Activated CD4-positive, CD25-positive, alpha-beta regulatory T cell (primary cell): ENCODE results near the gene P2RY2.
"Not testable (repeated sequence)": the region's sequence is repeated elsewhere in the genome, so short reads cannot be mapped to it uniquely, and the experiment has no call there.

Experiments used
- DNase-seq, 4 experiments: peaks; one replicate each; lab custom pipeline; 2025; lab: John Stamatoyannopoulos, UW

P2RY2 gene

DNA sequence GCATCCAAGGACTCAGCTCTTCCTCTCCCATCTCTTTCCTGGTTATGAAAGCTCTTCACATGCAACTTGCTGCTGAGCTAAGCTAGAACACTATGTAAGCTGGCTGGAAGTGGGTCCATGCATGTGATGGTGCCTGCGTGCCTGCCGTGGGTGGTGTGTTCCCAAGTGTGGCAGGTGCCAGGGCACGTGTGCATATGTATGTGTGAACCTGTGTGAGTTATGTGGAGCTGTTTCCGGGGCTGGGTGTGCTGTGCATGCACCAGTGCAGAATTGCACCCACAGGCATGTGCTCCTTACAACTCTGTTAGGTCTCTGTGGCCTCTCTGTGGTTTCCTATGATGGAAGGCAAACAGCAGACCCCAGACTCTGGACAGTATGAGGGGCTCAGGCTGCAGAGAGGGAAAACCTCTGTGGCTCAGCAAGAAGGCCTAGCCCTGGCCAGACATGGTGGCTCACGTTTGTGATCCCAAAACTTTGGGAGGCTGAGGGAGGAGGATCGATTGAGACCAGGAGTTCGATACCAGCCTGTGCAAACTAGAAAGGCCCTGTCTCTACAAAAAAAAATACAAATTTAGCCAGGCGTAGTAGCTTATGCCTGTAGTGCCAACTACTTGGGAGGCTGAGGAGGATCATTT, 49.9 kb downstream of the P2RY2 start:
- DNase-seq: no peak

DNA sequence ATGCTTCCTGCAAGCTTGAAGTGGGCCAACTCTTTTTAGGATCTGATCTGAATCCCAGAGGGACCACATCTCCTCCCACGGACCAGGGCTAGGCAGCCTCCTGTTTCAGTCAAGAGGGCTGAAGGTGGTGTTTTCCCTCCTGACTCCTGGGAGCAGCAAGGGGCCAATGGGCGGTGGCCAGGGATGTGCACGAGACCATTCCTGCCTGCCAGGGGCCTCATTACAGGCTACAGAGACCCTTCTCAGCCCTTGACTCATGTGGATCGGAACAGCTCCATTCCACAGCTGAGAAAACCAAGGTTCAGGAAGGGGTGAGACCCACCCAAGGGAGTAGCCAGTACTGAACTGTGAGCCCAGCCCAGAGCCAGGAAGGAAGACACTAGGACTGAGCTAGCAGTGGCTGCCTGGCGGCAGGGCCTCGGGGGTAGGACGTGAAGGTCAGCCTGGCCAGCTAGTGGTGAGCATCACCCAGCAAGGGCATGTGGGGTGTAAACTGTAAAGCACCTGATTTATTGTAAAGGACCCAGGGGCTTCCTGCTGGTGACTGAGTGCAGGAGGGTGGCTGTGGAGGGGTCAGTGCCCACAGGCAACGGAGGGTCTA, 50.7 kb downstream of the P2RY2 start:
- DNase-seq: no peak

DNA sequence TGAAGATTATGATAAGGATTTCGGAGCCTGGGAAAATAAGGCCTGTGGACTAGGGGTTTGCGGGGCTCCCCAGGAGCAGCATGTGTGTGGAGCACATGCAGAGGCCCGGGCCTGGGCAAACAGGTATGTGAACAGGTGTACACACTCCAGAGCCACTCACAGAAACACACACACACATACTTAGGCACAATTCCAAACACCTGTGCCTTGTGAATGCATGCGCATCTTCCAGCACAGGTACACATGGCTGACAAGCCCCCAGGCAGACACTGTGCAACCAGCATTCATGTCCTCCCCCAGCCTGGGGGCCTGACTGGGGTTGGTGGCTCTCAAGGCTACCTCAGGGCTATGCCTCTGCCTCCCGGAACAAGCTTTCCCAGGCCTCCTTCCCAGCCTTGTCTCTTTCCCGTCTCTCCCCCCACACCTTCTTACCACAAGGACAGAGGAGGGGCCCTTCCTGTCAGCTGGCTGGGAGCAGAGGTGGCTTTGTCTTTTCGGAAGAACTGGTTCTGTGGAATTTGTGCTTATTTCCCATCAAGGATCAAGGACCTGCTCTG, 51.5 kb downstream of the P2RY2 start:
- DNase-seq: no peak

DNA sequence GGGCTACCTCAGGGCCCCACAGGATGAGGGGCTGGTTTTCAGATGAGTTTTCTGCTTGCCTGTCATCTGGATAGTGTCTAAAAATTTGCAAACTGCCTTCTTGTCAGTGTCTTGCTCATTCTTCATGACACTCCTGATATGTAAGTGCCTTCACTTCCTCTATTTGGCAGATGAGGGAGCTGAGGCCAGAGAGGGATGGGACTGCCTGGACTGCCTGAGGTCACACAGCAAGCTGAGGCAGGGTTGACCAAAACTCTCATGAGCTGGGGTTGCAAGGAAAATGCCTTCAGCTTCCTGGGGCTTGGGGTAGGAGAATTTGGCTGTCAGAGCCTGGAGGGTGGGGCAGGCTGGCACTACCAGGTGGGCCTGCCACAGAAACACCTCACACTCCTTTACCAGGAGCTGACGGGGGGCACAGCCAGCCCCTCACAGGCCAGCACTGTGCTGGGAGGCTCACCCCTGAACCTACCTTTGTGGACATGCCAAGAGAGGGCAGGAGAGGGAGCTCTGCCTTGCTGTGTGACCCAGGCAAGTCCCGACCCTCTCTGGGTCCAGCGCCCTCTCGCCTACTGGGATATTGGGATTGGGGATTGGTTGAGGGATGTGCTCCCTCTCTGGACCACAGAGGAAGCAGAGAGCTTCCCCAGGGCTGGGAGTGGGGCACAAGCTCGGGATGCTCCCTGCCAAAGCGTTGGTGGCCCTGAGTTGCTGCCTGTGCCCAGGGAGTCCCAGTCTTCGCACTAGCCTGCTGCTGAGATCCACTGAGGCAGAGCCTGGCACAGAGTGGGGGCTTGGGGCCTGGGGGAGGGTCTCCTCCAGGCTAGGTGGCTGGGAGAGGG, 52.2 kb downstream of the P2RY2 start:
- DNase-seq: no peak

DNA sequence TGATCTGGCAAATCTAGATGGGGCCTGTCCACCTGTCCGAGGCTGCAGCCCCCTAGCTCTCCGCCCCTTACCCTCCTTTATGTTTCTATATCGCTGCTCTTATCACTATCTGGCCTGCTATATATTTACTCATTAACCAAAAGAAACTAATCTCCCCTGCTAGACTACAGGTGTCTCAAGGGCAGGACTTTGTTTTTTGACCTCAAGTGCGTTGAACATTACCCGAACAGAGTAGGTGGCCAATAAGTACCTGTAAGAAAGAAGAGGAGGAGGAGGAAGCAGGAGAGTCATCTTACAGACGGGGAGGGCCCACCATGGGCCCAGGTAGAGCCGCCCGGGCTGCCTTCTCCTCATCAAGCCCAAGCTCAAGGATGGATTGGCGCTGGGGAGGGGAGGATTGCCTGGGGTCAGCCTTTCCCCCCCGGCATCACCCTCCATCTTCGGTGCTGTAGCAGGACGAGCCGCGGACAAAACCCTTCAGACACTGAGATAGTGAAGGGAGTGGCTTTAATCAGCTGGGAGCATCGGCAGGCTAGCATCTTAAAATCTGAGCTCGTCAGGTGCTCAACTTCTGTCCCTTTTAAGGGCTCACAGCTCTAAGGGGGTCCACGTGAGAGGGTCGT, 52.9 kb downstream of the P2RY2 start:
- DNase-seq: no peak

DNA sequence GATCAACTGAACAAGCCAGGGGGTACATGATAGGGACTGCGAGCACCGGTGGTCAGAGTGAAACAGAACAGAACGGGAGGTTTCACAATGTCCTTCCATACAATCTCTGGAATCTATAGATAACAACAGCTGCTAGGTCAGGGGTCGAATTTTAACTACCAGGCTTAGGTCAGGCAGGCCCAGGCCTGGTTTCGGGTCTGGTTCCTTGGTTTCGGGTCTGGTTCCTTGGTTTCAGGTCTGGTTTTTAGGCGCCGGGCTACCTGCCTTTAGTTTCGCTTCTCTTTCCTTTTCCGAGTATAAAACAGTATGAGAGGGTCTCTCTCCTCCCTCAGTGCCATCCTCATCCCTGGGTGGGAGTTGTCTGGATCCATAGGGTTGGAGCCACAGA, 53.4 kb downstream of the P2RY2 start:
- DNase-seq: not testable (repeated sequence)

DNA sequence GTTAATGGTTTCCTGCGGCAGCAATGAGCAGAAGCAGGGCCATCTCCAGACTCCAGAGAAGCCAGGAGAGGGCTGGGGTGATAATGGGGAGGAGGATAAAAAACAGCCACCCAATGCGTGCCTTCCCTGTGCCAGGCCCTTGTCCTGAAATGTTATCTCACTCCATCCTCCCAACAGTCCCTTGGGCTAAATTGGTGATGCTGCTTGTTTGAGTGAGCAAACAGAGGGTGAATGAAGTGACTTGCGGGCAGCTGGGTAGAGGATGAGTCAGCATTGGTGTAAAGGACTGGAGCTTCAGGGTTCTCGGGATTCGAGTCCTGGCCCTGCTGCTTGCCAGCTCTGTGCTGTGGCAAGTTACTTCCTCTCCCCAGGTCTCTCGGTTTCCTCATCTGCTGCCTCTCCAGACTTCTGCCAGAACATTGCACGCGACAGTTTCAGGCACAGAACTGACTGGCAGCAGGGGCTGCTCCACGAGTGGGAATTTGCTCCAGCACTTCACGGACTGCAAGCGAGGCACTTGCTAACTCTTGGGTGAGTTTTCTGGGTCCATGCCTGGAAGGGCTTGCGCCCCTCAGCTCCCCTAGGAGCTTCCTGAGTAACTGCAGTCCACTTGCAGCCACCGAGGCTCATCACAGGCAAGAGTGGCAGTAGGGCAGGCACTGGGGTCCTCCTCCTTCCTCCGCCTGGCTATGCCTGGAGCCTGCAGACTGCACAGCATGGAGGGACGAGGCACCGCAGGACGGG, 54.0 kb downstream of the P2RY2 start, which contains the start of gene P2RY6:
TSS of gene P2RY6 (plus strand) at position 403 of the 744 bp plus-strand sequence. CDS start 24,181 bp downstream, outside the sequence.
- no peak for DNase-seq

DNA sequence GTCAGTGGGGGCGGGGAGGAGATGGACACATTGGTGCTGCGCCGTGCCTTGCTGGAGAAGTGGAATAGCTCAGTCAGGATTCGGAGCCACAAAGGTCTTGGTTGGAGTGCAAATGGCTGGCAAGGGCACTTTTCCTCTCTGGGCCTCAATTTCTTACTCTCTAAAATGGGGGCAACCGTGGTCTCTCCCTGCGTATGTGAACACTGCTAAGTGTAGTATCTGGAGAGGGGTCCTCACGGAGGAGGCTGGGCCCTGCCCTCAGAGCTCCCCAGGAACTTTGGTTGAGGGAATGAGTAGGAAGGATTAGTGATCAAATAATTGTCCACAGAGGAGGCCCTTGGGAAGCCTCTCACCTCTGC, 54.6 kb downstream of the P2RY2 start:
- DNase-seq: no peak

DNA sequence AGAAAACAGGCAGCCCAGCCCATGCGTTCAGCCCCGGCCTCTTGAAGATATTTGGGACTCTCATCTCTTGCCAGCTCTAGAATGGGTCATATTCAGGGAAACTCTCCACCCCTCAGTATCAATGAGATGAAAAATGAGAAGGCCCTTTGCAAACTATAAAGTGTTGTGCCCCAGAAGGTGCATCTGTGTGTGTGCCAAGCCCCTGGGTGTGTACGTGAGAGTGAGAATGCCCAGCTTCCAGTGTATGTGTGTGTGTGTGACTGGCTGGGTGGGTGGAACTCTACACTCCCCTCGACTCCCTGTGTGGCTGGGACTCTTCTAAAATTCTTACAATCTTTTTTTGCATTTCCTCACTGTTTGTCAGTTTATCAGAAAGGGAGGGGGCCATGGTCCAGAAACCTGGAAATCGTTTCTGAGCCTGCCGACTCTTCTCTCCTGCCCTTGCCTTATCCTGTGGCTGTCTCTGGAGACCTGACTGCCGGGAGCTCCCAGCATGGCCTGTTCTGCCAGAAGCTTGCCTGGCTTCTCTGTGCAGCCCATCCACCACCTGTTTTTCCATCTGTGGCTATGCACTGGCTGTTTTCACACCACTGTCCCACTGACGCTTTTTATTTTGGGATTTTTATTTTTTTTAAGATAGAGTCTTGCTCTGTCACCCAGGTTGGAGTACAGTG, 55.3 kb downstream of the P2RY2 start:
- no peak for DNase-seq

DNA sequence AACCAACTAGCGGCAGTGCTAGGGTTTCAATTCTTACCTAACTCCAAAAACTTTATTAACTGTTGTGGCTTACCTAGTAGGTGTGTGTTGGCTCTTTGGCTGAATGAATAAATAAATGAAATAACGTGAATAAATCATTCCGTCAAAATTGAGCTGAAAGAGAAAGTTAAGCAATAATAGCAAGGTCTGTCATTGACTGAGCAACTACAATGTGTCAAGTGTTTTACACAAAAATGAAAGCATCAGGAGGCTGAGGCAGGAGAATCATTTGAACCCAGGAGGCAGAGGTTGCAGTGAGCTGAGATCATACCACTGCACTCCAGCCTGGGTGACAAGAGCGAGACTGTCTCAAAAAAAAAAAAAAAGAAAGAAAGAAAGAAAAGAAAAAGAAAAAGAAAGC, 56.1 kb downstream of the P2RY2 start:
- not testable (repeated sequence) for DNase-seq

DNA sequence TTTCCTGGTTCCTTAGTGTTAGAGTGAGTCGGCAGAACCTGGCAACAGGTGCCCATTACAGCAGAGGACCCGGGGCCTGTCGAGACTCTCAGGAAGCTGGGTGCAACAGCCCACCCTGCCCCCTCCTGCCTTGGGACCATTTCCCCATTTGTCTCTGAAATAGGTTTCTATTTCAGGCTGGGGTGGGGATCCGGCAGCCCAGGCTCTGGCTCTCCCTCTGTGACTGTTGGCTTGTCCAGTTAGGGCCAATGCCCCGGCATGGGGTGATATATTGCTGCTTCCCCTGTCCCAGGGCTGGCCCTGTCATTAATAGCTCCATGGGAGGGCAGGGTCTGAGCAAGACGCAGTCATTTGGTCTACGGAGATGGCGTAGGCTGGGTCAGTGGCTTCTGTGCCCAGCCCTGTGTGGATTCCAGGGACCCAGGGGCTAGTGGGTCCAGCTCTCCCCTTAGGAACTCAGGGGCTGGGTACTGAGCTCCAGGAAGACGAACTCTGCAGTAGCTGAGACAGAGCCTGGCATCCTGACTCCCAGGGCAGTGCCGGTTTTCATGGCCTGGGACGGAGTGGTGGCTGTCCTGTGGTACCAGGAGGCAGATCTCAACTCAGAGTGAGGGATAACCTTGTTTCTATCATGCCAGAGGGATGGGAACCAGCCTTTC, 56.8 kb downstream of the P2RY2 start:
- DNase-seq: no peak

DNA sequence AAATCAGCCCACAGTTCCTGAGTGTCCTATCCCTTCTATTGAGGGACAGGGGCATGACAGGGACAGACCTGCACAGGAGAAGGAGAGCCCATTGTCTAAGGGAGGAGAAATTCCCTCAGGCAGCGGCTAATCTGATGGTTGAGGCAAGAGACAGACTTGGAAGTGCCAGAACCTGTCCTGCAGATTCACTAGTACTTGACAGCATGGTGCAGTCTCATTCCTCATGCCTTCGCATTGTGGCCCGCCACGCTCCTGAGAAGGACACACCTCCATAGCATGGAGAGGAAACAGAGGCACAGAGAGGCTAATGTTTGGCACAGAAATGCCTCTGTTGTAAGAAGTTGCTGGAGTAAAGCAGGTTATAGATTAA, 57.3 kb downstream of the P2RY2 start:
- DNase-seq: no peak

DNA sequence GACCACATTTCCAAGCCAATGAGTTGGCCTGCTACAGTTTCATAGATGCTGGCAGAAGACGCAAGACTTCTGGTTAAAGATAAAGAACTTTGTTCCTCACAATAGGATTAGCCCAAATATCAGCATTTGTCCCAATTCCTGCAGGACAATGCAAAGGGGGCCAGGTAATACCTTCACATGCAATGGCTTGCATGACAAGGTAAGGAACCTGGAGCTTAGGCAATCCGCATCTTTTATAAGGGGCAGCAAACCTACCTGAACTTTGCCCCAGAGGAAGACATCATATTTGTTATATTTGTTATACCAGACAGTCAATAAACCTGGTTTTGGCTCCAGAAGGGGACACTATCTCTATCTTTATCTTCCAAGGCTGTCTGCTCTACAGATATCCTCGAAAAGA, 59.4 kb downstream of the P2RY2 start:
- no peak for DNase-seq

DNA sequence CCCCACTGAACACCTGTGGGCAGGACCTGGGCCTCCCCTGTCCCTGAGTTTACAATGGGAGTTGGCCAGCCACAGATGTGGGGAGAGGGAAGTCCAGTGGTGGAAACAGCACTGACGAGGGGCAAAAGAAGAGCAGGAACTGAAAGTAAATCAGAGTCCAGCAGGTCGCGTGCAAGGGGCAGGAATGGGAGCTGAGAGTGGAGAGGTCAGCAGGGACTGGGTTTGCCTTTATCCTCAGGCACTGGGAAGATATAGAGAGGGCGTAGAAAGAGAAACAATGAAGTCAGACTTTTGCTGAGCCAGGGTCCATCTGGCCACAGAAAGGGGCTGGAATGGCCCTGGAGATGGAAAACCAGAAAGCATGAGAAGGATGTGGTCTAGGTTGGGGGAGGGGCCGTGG, 62.5 kb downstream of the P2RY2 start:
- no peak for DNase-seq

DNA sequence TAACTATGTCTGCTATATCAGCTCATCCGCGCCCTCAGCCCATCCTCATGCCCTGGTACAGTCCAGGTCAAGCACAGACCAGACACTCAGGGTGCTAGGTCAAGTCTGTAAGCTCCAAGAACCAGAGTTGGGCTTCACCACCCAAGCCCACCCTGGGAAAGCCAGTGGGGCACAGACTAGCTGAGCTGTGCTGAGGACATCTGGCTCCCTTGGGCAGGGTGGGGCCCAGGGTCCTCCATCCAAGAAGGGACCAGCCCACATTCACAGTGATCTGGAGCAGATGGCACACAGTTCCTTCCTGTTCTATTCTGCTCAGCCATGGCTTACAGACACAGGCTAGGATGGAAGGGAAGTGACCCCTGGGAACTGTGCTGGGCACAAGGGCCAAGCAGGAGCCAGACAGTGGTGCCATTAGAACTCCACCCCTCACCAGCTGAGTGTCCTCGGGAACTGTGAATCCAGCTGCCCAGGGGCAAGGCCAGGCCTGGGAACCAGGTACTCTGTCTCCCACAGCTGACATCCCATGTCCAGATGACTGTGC, 63.2 kb downstream of the P2RY2 start:
- DNase-seq: no peak

DNA sequence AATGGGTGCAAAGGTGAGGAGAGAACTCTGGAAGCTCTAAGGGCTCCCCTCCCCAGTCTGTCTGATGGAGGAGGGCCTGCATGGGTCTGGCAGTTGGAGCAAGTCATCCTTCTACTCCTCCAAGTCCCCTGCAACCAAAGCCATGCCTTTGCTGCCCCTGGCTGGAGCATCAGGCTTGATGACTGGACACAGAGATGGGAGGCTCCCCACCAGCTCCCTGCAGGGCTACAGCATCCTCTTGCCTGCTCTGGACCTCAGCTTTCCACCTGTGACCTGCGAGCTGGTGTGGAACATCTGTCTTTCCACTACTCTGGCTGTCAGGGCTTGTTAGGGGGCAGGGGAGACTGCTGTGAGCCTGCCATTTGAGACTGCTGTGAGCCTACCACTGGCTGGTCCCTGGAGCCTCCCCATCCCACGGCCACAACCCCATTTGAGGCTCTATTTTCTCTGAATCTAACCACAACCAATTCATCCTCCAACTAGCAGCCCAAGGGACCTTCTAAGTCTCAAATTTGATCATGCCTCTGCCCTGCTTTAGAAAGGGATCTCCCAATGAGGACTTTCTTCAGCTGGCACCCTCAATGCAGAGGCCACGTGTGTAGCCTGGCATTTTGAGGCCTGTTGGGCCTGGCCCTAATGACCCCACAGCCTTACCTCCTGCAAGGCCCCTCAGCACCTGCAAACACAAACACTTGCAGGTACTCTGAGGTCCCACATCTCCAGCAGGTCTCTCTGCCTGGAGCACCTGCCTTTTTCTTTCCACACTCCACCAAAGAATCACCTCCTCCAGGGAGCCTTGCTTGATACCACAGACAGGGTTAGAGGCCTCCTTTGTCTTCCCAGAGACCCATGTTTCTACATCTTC, 63.9 kb downstream of the P2RY2 start:
- DNase-seq: no peak

DNA sequence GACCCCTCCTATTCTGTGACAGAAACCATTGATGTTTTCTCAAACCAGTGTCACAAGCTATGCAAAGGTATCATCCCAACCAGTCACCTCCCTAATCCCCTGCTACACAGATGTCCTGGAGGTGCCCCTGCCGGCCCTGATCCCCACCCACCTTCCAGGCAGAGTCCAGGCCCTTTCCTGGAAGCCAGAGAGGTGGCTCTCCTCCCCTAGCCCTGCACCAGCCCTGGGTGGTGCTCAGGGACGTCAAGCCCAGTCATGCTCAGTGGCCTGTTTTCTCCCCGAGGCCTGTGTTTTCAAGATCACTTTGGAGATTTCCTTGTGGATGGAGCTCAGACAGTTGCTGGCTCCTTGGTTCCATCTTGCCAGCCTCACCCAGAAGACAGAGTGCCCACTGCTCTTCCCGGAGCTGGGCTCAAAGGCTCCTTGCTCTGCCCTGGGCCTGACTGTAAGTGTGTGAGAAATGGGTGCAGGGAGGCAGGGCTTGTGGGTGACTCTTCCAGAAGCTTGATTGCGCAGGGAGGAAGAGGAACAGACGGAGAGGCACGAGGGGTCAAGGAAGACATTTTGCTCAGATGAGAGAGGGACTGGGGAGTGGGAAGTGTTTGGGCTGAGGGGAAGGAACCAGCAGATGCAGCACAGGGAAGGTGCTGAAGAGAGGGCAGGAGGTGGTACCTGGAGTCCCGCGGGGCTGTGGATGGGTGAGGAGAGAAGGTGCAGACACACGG, 65.4 kb downstream of the P2RY2 start:
- DNase-seq: no peak

DNA sequence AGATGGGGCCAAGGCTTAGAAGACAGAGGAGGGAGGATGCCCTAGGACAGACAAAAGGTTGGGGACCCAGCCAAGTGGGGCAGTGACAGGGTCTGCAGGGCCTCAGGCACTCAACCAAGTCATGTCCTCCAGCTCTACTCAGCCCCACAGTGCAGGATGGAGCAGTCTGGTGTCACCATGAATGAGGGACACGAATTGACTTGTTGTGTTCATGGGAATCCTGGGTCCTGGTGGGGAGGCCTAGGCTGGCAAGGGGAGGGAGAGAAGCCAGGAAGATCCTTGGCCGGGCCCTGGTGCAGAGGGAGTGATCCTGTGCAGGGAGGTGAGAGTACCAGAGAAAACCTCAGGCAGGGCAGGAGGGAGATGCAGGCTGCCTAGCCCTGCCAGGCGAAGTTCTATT, 66.0 kb downstream of the P2RY2 start:
- DNase-seq: no peak

DNA sequence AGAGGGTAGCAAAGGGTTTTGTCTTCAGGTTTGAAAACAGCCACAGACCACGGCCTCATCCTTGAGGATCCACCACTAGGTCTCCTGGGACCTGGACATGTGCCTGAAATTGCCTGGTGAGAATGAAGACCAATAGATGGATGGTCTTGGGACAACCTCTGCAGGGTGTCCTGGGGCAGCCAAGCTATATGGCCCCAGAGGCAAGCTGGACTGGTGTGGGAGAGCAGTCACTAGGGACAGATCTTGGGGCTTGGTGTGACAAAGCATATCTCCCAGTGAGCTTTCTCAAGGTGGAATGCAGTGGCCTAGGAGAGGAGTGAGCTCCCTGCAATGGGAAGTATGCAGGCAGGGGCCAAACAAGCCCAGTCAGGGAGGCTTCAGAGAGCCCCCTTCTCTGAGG, 67.6 kb downstream of the P2RY2 start:
- no peak for DNase-seq
